Left ventricle myocardium inferior (tissue), 1 donor: Measurements from ENCODE around the gene DNAH3. TPM values are rescaled to one million over a fixed set of nuclear protein-coding genes. Genes with fewer than 3 reads are reported as not detected.

Experiments
- DNase-seq: peaks from one replicate; pipeline ENCODE4 v3.0.0-alpha.2; 2020
- H3K27ac ChIP-seq: fragments of 200-600 bp; replicated peaks from 2 replicates; pipeline ENCODE4 v1.8.0; 2021
- H3K27me3 ChIP-seq: fragments of 200-600 bp; 2 replicates; pipeline ENCODE4 v1.8.0; 2021; ENCODE audit warnings: low read depth
- H3K36me3 ChIP-seq: fragments of 200-600 bp; 2 replicates; pipeline ENCODE4 v1.8.0; 2021
- H3K4me1 ChIP-seq: fragments of 200-600 bp; 2 replicates; pipeline ENCODE4 v1.8.0; 2021
- H3K4me3 ChIP-seq: fragments of 200-600 bp; 2 replicates; pipeline ENCODE4 v1.8.0; 2021; ENCODE audit warnings: mild to moderate bottlenecking, moderate library complexity
- H3K9me3 ChIP-seq: fragments of 200-600 bp; replicated peaks from 2 replicates; pipeline ENCODE4 v1.8.0; 2021
- CTCF ChIP-seq: fragments of 200-600 bp; IDR thresholded peaks from 2 replicates; pipeline ENCODE4 v1.8.0; 2021; ENCODE audit warnings: antibody characterized with exemption, mild to moderate bottlenecking, borderline replicate concordance
- intact Hi-C: fragments of 100-400 bp; cut with micrococcal nuclease; formaldehyde crosslinking; loops from one replicate; pipeline ENCODE4 v1.11.0; 2022
- total RNA-seq: library from RNA; stranded (reverse); fragmentation: NEBNext Ultra II Directional; extraction: Animal tissue kit (Norgen Biotek cat#: 25700); gene quantifications from one replicate; pipeline ENCODE4 v1.2.1, GENCODE V29; 2021
- donor health status: DM: no; HTN: yes; CAD: no; lungs with severe emphysema.

DNAH3 gene
- total RNA-seq, 1 donor from 2014 or later: 1.8 TPM

- intact Hi-C loops: no loop called here
- H3K36me3 ChIP-seq: no peaks in the 10 kb centered on the region
- no peak overlapping the region for H3K4me3 ChIP-seq
- H3K9me3 ChIP-seq: no peaks in the 10 kb centered on the region
- no peaks in the 10 kb centered on the region for H3K4me1 ChIP-seq
- H3K27me3 ChIP-seq: no peaks in the 10 kb centered on the region
- DNase-seq: no peak
- no peak overlapping the region for H3K27ac ChIP-seq
- no peak for TF ChIP-seq CTCF
These were observed 179.2 kb downstream of the DNAH3 start for GRCh38 chr16:20971401-20971800.

- no peak for TF ChIP-seq CTCF
- Histone ChIP-seq H3K27me3 (no peaks in the 10 kb centered on the region), H3K4me1 (no peaks in the 10 kb centered on the region), H3K27ac (no peak overlapping the region), H3K4me3 (no peak overlapping the region), H3K9me3 (no peaks in the 10 kb centered on the region), H3K36me3 (no peaks in the 10 kb centered on the region)
- no peak for DNase-seq
- intact Hi-C loops: no loop called here
These were observed 181.3 kb downstream of the DNAH3 start for GRCh38 chr16:20969386-20969785.

- no peak overlapping the region for H3K4me3 ChIP-seq
- DNase-seq: no peak
- no peak overlapping the region for H3K27ac ChIP-seq
- intact Hi-C loops: no loop called here
- no peaks in the 10 kb centered on the region for H3K27me3 ChIP-seq
- H3K9me3 ChIP-seq: no peaks in the 10 kb centered on the region
- H3K36me3 ChIP-seq: no peaks in the 10 kb centered on the region
- TF ChIP-seq CTCF: no peak
- H3K4me1 ChIP-seq: no peaks in the 10 kb centered on the region
These were observed 181.9 kb downstream of the DNAH3 start for GRCh38 chr16:20968765-20969164.

GRCh38 chr16:20960899-20961298 is 189.7 kb downstream of the DNAH3 start:
- Histone ChIP-seq H3K36me3 (no peaks in the 10 kb centered on the region), H3K27me3 (no peaks in the 10 kb centered on the region), H3K4me1 (no peaks in the 10 kb centered on the region), H3K27ac (no peak overlapping the region), H3K4me3 (no peak overlapping the region), H3K9me3 (no peaks in the 10 kb centered on the region)
- DNase-seq: no peak
- intact Hi-C loops: no loop called here
- TF ChIP-seq CTCF: no peak

- no peaks in the 10 kb centered on the region for H3K4me1 ChIP-seq
- intact Hi-C loops: no loop called here
- no peak overlapping the region for H3K27ac ChIP-seq
- H3K9me3 ChIP-seq: no peaks in the 10 kb centered on the region
- no peak for DNase-seq
- no peaks in the 10 kb centered on the region for H3K27me3 ChIP-seq
- H3K4me3 ChIP-seq: no peak overlapping the region
- no peaks in the 10 kb centered on the region for H3K36me3 ChIP-seq
- TF ChIP-seq CTCF: no peak
These were observed 193.5 kb downstream of the DNAH3 start for GRCh38 chr16:20957153-20957552.

GRCh38 chr16:20956319-20956718 is 194.3 kb downstream of the DNAH3 start:
- no peaks in the 10 kb centered on the region for H3K4me1 ChIP-seq
- H3K4me3 ChIP-seq: no peak overlapping the region
- H3K27me3 ChIP-seq: no peaks in the 10 kb centered on the region
- H3K27ac ChIP-seq: no peak overlapping the region
- intact Hi-C loops: no loop called here
- no peaks in the 10 kb centered on the region for H3K36me3 ChIP-seq
- no peak for TF ChIP-seq CTCF
- no peak for DNase-seq
- no peaks in the 10 kb centered on the region for H3K9me3 ChIP-seq
